ENCODE measurements around the gene SPTY2D1. TPM values are rescaled to one million over a fixed set of nuclear protein-coding genes. Genes with fewer than 3 reads are reported as not detected.
A peak's percentile ranks its signal among the peaks of the same experiment; 100 is the strongest.

SPTY2D1 gene
- total and polyA plus RNA-seq, 2 experiments from 2014 or later: 5.9 to 14.1 TPM

GRCh38 chr11:18590571-18590970, 43.6 kb downstream of the SPTY2D1 start:
- H3F3A ChIP-seq (replicated peaks; ENCODE audit: low read depth): no peaks in the 10 kb centered on the region
- Mint-ChIP-seq H3K4me1 (0 out of 3 replicates have a peak, but pooled peaks cover 4% of the 10 kb centered on the region), H3K4me3 (no peak overlapping the region), H3K27me3 (ENCODE audit: insufficient read depth, low read depth, poor library complexity) (no peaks in the 10 kb centered on the region), H3K27ac (no peak overlapping the region), H3K9me3 (no peaks in the 10 kb centered on the region), H3K36me3 (ENCODE audit: low read depth) (0 out of 3 replicates have a peak, but pooled peaks cover 3% of the 10 kb centered on the region)
- no peak overlapping the region for H3K4me3 ChIP-seq
- H3K4me2 ChIP-seq: peak overlapping the region; percentile 81; the same call in 1 of the 2 replicates
- H3K36me3 ChIP-seq (ENCODE audit: insufficient read depth): no peaks in the 10 kb centered on the region
- TF ChIP-seq STAT1 (IDR thresholded peaks at IDR 0.05; ENCODE audit: unreplicated experiment): no peak
- TF ChIP-seq CTCF (conservative IDR thresholded peaks at IDR 0.05; ENCODE audit: low read depth in 2 of 2): no peak
- no peak for TF ChIP-seq POLR2AphosphoS5 (IDR thresholded peaks at IDR 0.05; ENCODE audit: low read depth)
- no peak for TF ChIP-seq EZH2 (IDR thresholded peaks at IDR 0.05; ENCODE audit: low read depth, unreplicated experiment)
- no peak for TF ChIP-seq CREB1 (CRISPR knock-in tag; IDR thresholded peaks at IDR 0.05; ENCODE audit: low read depth)
- no peak for TF ChIP-seq ZNF331 (CRISPR knock-in tag; IDR thresholded peaks at IDR 0.05; ENCODE audit: low read depth)
- peaks cover 66% of the 10 kb centered on the region for H3K79me2 ChIP-seq (replicated peaks; ENCODE audit: insufficient read depth)
- no peak overlapping the region for H3K27ac ChIP-seq (ENCODE audit: low read depth)
- H2AFZ ChIP-seq: no peak overlapping the region
- peaks cover 6% of the 10 kb centered on the region; the same call in 1 of the 2 replicates for H3K4me1 ChIP-seq (ENCODE audit: insufficient read depth)
- no peak for DNase-seq (ENCODE audit: low spot score)
- H3K27me3 ChIP-seq (ENCODE audit: insufficient read depth): no peaks in the 10 kb centered on the region
- no peak for ATAC-seq
- H4K20me1 ChIP-seq (replicated peaks; ENCODE audit: insufficient read depth): no peaks in the 10 kb centered on the region; the same call in 1 of the 2 replicates
- H3K9me2 ChIP-seq (ENCODE audit: insufficient read depth): no peaks in the 10 kb centered on the region

- Mint-ChIP-seq H3K36me3 (ENCODE audit: low read depth) (no peaks in the 10 kb centered on the region), H3K27ac (no peak within 1 kb of the TSS), H3K27me3 (ENCODE audit: insufficient read depth, low read depth, poor library complexity) (no peaks in the 10 kb centered on the region), H3K9me3 (no peaks in the 10 kb centered on the region), H3K4me3 (no peak within 1 kb of the TSS), H3K4me1 (0 out of 3 replicates have a peak, but pooled peaks cover 4% of the 10 kb centered on the region)
- H2AFZ ChIP-seq: peak within 1 kb of the TSS; percentile 100
- H3K9me2 ChIP-seq (ENCODE audit: insufficient read depth): no peaks in the 10 kb centered on the region
- H3K4me3 ChIP-seq: peak within 1 kb of the TSS; percentile 97
- peak; percentile 92 for ATAC-seq
- DNase-seq (ENCODE audit: low spot score): peak; percentile 95
- H3K79me2 ChIP-seq (replicated peaks; ENCODE audit: insufficient read depth): peaks cover 66% of the 10 kb centered on the region
- H3K36me3 ChIP-seq (ENCODE audit: insufficient read depth): no peaks in the 10 kb centered on the region
- no peaks in the 10 kb centered on the region for H3F3A ChIP-seq (replicated peaks; ENCODE audit: low read depth)
- peak within 1 kb of the TSS; percentile 81 for H3K4me2 ChIP-seq
- H3K27ac ChIP-seq (ENCODE audit: low read depth): peak within 1 kb of the TSS; percentile 72
- no peaks in the 10 kb centered on the region for H4K20me1 ChIP-seq (replicated peaks; ENCODE audit: insufficient read depth)
- H3K27me3 ChIP-seq (ENCODE audit: insufficient read depth): no peaks in the 10 kb centered on the region
- peaks cover 6% of the 10 kb centered on the region; the same call in 1 of the 2 replicates for H3K4me1 ChIP-seq (ENCODE audit: insufficient read depth)
- TF ChIP-seq REST (IDR thresholded peaks at IDR 0.05; ENCODE audit: unreplicated experiment) (no peak), STAT1 (IDR thresholded peaks at IDR 0.05; ENCODE audit: unreplicated experiment) (no peak), POLR2AphosphoS5 (IDR thresholded peaks at IDR 0.05; ENCODE audit: low read depth) (peak; percentile 95), ETS1 (IDR thresholded peaks at IDR 0.05) (peak; percentile 61), EZH2phosphoT487 (IDR thresholded peaks at IDR 0.05; ENCODE audit: unreplicated experiment) (no peak), EZH2 (IDR thresholded peaks at IDR 0.05; ENCODE audit: low read depth, unreplicated experiment) (no peak)
Observed at GRCh38 chr11:18588297-18589252, 45.6 kb downstream of the SPTY2D1 start, which contains the start of gene UEVLD. Gene UEVLD, minus strand, starts transcription at chr11:18588734. Its CDS starts 80 bp downstream, at chr11:18588654.

Measured in GM23338 (cell line).